Astrocyte (in vitro differentiated cells and primary cell): Measurements from ENCODE around the gene P3H2. TPM values are rescaled to one million over a fixed set of nuclear protein-coding genes. Genes with fewer than 3 reads are reported as not detected.
"Not testable (repeated sequence)": the region's sequence is repeated elsewhere in the genome, so short reads cannot be mapped to it uniquely, and the experiment has no call there.

ENCODE experiments used
- DNase-seq: peaks from one replicate; pipeline ENCODE4 v3.0.0-alpha.2; 2010; ENCODE audit warnings: low read depth
- FAIRE-seq: peaks from 2 replicates; lab custom pipeline; 2011; peaks lifted over from hg19 to GRCh38; lab: Jason Lieb, UNC
- H2AFZ ChIP-seq: 2 replicates; pipeline ENCODE4 v1.6.0; 2012; ENCODE audit warnings: low read depth, low read length, inconsistent platforms
- H3K27ac ChIP-seq: 2 replicates; pipeline ENCODE4 v1.5.1; 2011; ENCODE audit warnings: low read depth, low read length, inconsistent platforms
- H3K27me3 ChIP-seq: 2 replicates; pipeline ENCODE4 v1.6.0; 2011; ENCODE audit warnings: low read length, inconsistent platforms; ENCODE audit not compliant: insufficient read depth
- H3K36me3 ChIP-seq: 2 replicates; pipeline ENCODE4 v1.5.1; 2011; ENCODE audit warnings: low read length, inconsistent platforms; ENCODE audit not compliant: insufficient read depth
- H3K4me1 ChIP-seq: 2 replicates; pipeline ENCODE4 v1.5.1; 2011; ENCODE audit warnings: low read length, inconsistent platforms; ENCODE audit not compliant: insufficient read depth
- H3K4me2 ChIP-seq: 2 replicates; pipeline ENCODE4 v1.6.0; 2012; ENCODE audit warnings: low read length, inconsistent platforms
- H3K4me3 ChIP-seq: 2 replicates; pipeline ENCODE4 v1.5.1; 2011; ENCODE audit warnings: low read depth, mild to moderate bottlenecking, low read length, inconsistent platforms; ENCODE audit not compliant: insufficient read depth
- H3K79me2 ChIP-seq: 2 replicates; pipeline ENCODE4 v1.6.0; 2012; ENCODE audit warnings: mild to moderate bottlenecking, low read length, inconsistent platforms; ENCODE audit not compliant: insufficient read depth
- H3K9ac ChIP-seq: 2 replicates; pipeline ENCODE4 v1.6.0; 2012; ENCODE audit warnings: mild to moderate bottlenecking, low read length, inconsistent platforms
- H3K9me3 ChIP-seq: 2 replicates; pipeline ENCODE4 v1.5.1; 2012; ENCODE audit warnings: low read depth, mild to moderate bottlenecking, low read length, inconsistent platforms; ENCODE audit not compliant: insufficient read depth
- H4K20me1 ChIP-seq: 2 replicates; pipeline ENCODE4 v1.6.0; 2012; ENCODE audit warnings: low read length, inconsistent platforms; ENCODE audit not compliant: insufficient read depth
- H3K27ac Mint-ChIP-seq: one replicate; pipeline ENCODE4 v1.8.0; 2021; ENCODE audit warnings: mild to moderate bottlenecking, mixed read lengths; ENCODE audit not compliant: unreplicated experiment
- H3K27me3 Mint-ChIP-seq: one replicate; pipeline ENCODE4 v1.8.0; 2021; ENCODE audit warnings: low read depth, mixed read lengths; ENCODE audit not compliant: unreplicated experiment
- H3K36me3 Mint-ChIP-seq: one replicate; pipeline ENCODE4 v1.8.0; 2021; ENCODE audit warnings: low read depth, mixed read lengths; ENCODE audit not compliant: unreplicated experiment
- H3K4me1 Mint-ChIP-seq: one replicate; pipeline ENCODE4 v1.8.0; 2021; ENCODE audit warnings: low read depth, mixed read lengths; ENCODE audit not compliant: unreplicated experiment
- H3K4me3 Mint-ChIP-seq: one replicate; pipeline ENCODE4 v1.8.0; 2021; ENCODE audit warnings: mild to moderate bottlenecking, moderate library complexity, mixed read lengths; ENCODE audit not compliant: unreplicated experiment
- H3K9me3 Mint-ChIP-seq: one replicate; pipeline ENCODE4 v1.8.0; 2021; ENCODE audit warnings: mild to moderate bottlenecking, mixed read lengths; ENCODE audit not compliant: unreplicated experiment
- CTCF ChIP-seq: IDR thresholded peaks from 2 replicates; pipeline ENCODE4 v1.5.1; 2011; ENCODE audit warnings: low read depth, mild to moderate bottlenecking, inconsistent platforms, low read length, moderate library complexity; ENCODE audit not compliant: insufficient read depth
- EZH2 ChIP-seq: IDR thresholded peaks from 2 replicates; pipeline ENCODE4 v1.6.1; 2012; ENCODE audit warnings: mild to moderate bottlenecking, low read length, inconsistent platforms; ENCODE audit not compliant: insufficient read depth
- total RNA-seq: library from RNA; stranded (reverse); gene quantifications from 2 replicates; pipeline ENCODE4 v1.2.1, GENCODE V29; 2021

Gene P3H2
- total RNA-seq, 1 donor from 2014 or later, result 57.7 TPM

GRCh38 chr3:190081389-190081788 is 39.3 kb downstream of the P3H2 start:
- no peaks in the 10 kb centered on the region for H3K27me3 Mint-ChIP-seq
- peaks cover 6% of the 10 kb centered on the region for H3K79me2 ChIP-seq
- no peaks in the 10 kb centered on the region for H3K36me3 ChIP-seq
- H2AFZ ChIP-seq, result no peak overlapping the region
- no peak overlapping the region for H3K4me3 ChIP-seq
- H3K9me3 Mint-ChIP-seq, result no peaks in the 10 kb centered on the region
- H3K4me1 Mint-ChIP-seq, result peaks cover 31% of the 10 kb centered on the region
- H4K20me1 ChIP-seq, result no peaks in the 10 kb centered on the region
- no peak overlapping the region for H3K4me3 Mint-ChIP-seq
- no peaks in the 10 kb centered on the region for H3K9me3 ChIP-seq
- no peak for DNase-seq
- H3K4me2 ChIP-seq, result no peak overlapping the region
- H3K27me3 ChIP-seq, result no peaks in the 10 kb centered on the region
- no peak overlapping the region for H3K27ac ChIP-seq
- TF ChIP-seq EZH2 (no peak), CTCF (no peak)
- no peaks in the 10 kb centered on the region for H3K36me3 Mint-ChIP-seq
- FAIRE-seq, result no peak
- H3K9ac ChIP-seq, result no peak overlapping the region
- H3K4me1 ChIP-seq, result peaks cover 20% of the 10 kb centered on the region
- no peak overlapping the region for H3K27ac Mint-ChIP-seq

DNA sequence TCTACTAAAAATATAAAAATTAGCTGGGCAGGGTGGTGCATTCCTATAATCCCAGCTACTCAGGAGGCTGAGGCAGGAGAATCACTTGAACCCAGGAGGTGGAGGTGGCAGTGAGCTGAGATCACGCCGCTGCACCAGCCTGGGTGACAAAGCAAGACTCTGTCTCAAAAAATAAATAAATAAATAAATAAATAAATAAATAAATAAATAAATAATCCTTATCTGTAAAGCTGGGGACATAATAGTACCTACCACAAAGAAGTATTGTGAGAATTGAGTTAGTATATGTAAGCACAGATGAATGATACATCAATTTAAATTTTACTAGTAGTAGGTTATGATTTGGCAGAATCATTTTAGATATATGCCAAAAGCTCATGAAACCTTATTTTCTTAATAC is 41.5 kb downstream of the P3H2 start:
- H3K36me3 Mint-ChIP-seq, H3K4me2 ChIP-seq, H3K4me3 ChIP-seq, H3K27me3 Mint-ChIP-seq, H3K9ac ChIP-seq, FAIRE-seq, H3K4me3 Mint-ChIP-seq, H3K27me3 ChIP-seq, DNase-seq, H3K79me2 ChIP-seq, H3K27ac ChIP-seq, H3K9me3 ChIP-seq, H2AFZ ChIP-seq, H3K36me3 ChIP-seq, H3K9me3 Mint-ChIP-seq, H3K27ac Mint-ChIP-seq, H4K20me1 ChIP-seq: not testable (repeated sequence)
- H3K4me1 ChIP-seq, result peaks cover 31% of the 10 kb centered on the region
- H3K4me1 Mint-ChIP-seq, result peaks cover 37% of the 10 kb centered on the region

DNA sequence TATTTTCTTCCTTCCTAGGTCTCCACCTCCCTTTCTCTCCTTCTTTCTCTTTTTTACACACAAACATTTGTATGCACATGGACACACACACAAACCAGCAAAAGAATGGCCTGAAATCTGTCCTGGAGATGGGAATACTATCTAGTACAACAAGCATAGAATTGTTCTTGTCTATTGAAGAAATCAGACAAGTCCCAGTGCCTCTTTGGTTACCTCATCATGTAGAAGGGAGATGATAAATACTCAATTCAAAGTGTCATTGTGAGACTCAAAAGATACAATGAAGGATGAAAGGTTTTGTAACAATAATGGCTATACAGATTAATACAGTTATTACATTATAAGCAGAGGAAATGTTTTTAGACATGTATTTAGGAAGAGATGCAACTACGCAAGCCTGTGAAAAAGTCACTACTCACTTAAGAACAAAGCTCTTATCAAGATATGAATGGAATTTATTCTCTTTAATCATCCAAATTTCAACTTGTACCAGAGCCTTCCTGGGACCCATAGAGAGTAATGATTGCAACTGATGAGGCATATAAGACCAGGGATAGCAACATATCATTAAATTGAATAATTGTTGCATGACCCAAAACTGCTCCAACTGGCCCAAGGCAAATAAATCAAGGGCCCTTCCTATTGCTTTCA is 43.2 kb downstream of the P3H2 start:
- Histone ChIP-seq H3K4me2 (peak overlapping the region; percentile 76), H3K4me1 (peaks cover 27% of the 10 kb centered on the region), H3K27ac (peak overlapping the region; percentile 99), H3K9ac (peak overlapping the region; percentile 82), H3K4me3 (no peak overlapping the region), H3K79me2 (peaks cover 6% of the 10 kb centered on the region), H3K36me3 (no peaks in the 10 kb centered on the region), H2AFZ (peak overlapping the region; percentile 39), H3K27me3 (no peaks in the 10 kb centered on the region), H4K20me1 (no peaks in the 10 kb centered on the region), H3K9me3 (no peaks in the 10 kb centered on the region)
- H3K9me3 Mint-ChIP-seq, result no peaks in the 10 kb centered on the region
- H3K4me3 Mint-ChIP-seq, result peak overlapping the region; percentile 8
- TF ChIP-seq CTCF, result no peak
- TF ChIP-seq EZH2, result no peak
- FAIRE-seq (no peak), DNase-seq (peak; percentile 76)
- H3K27ac Mint-ChIP-seq, result peak overlapping the region; percentile 99
- no peaks in the 10 kb centered on the region for H3K27me3 Mint-ChIP-seq
- H3K4me1 Mint-ChIP-seq, result peaks cover 34% of the 10 kb centered on the region
- peaks cover 1% of the 10 kb centered on the region for H3K36me3 Mint-ChIP-seq
